ENCODE data around the gene EMILIN2. TPM values are rescaled to one million over a fixed set of nuclear protein-coding genes. Genes with fewer than 3 reads are reported as not detected.

The EMILIN2 gene
- total RNA-seq, 2 experiments from 2014 or later: 0.15 to 1.4 TPM

DNA sequence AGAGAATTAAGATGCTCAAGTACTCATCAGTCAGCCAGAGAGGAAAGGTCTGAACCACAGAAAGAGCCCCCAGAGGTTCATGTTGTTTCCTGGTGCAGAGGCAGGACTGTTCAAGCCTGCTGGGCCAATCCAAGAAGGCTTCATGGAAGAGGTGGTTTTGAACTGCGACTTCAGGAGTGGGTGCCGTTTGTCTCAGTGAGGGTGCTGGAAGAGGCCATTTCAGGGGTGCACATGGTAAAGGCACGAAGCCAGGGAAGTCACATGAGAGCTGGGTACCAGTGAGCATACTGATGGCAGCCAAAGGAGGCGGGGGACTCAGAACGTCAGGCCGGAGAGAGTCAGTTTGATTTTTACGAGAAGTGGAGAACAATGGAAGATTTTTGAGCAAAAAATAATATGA, 55.5 kb downstream of the EMILIN2 start:
- Histone ChIP-seq H3K9me3 (ENCODE audit: low read length) (no peaks in the 10 kb centered on the region), H3K4me1 (ENCODE audit: insufficient read depth, low read length, poor library complexity, severe bottlenecking) (peaks cover 15% of the 10 kb centered on the region), H3K4me3 (ENCODE audit: low read depth, low read length, poor library complexity, severe bottlenecking) (no peak overlapping the region), H3K27ac (ENCODE audit: low read depth, low read length, poor library complexity, severe bottlenecking) (no peak overlapping the region), H3K79me2 (ENCODE audit: insufficient read depth, low read depth, low read length) (no peaks in the 10 kb centered on the region), H3K9me2 (ENCODE audit: insufficient read depth, low read length) (no peaks in the 10 kb centered on the region), H2AFZ (ENCODE audit: low read length) (no peak overlapping the region), H3K4me2 (ENCODE audit: low read length) (no peak overlapping the region), H3K36me3 (ENCODE audit: insufficient read depth, low read length) (no peaks in the 10 kb centered on the region), H4K20me1 (ENCODE audit: insufficient read depth, low read length) (no peaks in the 10 kb centered on the region)
- DNase-seq (ENCODE audit: low spot score): no peak
- no TSS peak for BruUV-seq (replicated peaks)
- ChIA-PET POLR2A (no interaction called here), CTCF (ENCODE audit: unreplicated experiment) (no interaction called here)
- TF ChIP-seq EZH2phosphoT487 (IDR thresholded peaks at IDR 0.05; ENCODE audit: borderline replicate concordance, low read depth, low read length): no peak
- TF ChIP-seq, protein P1, sequence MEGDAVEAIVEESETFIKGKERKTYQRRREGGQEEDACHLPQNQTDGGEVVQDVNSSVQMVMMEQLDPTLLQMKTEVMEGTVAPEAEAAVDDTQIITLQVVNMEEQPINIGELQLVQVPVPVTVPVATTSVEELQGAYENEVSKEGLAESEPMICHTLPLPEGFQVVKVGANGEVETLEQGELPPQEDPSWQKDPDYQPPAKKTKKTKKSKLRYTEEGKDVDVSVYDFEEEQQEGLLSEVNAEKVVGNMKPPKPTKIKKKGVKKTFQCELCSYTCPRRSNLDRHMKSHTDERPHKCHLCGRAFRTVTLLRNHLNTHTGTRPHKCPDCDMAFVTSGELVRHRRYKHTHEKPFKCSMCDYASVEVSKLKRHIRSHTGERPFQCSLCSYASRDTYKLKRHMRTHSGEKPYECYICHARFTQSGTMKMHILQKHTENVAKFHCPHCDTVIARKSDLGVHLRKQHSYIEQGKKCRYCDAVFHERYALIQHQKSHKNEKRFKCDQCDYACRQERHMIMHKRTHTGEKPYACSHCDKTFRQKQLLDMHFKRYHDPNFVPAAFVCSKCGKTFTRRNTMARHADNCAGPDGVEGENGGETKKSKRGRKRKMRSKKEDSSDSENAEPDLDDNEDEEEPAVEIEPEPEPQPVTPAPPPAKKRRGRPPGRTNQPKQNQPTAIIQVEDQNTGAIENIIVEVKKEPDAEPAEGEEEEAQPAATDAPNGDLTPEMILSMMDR (conservative IDR thresholded peaks at IDR 0.05; ENCODE audit: low read length): no peak
- intact Hi-C loops (cut with micrococcal nuclease; ENCODE audit: unreplicated experiment): no loop called here

DNA sequence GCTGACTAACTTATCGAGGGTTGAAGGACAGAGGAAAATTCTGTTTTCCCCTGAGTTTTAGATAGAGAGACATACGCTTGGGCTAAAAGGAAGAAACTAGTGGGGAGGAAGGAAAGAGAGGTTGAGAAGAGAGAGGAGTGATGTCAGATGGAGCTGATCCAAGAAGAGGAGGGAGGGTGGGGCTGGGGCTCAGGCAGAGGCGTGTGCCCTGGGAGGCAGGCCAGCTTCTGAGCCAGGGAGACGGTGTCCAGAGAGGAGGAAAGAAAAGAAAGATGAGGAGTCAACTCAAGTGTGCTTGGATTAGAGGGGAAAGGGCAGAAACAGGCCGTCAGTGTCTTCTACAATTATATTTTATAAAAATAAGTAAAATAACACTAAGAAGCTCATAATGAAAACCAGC, 56.2 kb downstream of the EMILIN2 start:
- DNase-seq (ENCODE audit: low spot score): no peak
- no peak overlapping the region for H2AFZ ChIP-seq (ENCODE audit: low read length)
- CTCF ChIA-PET (ENCODE audit: unreplicated experiment): no interaction called here
- no peak overlapping the region for H3K4me2 ChIP-seq (ENCODE audit: low read length)
- H3K9me2 ChIP-seq (ENCODE audit: insufficient read depth, low read length): no peaks in the 10 kb centered on the region
- H3K9me3 ChIP-seq (ENCODE audit: low read length): no peaks in the 10 kb centered on the region
- H3K36me3 ChIP-seq (ENCODE audit: insufficient read depth, low read length): no peaks in the 10 kb centered on the region
- H3K79me2 ChIP-seq (ENCODE audit: insufficient read depth, low read depth, low read length): no peaks in the 10 kb centered on the region
- H3K27ac ChIP-seq (ENCODE audit: low read depth, low read length, poor library complexity, severe bottlenecking): no peak overlapping the region
- no peak overlapping the region for H3K4me3 ChIP-seq (ENCODE audit: low read depth, low read length, poor library complexity, severe bottlenecking)
- no peaks in the 10 kb centered on the region for H4K20me1 ChIP-seq (ENCODE audit: insufficient read depth, low read length)
- BruUV-seq (replicated peaks): no TSS peak
- H3K4me1 ChIP-seq (ENCODE audit: insufficient read depth, low read length, poor library complexity, severe bottlenecking): peaks cover 13% of the 10 kb centered on the region
- TF ChIP-seq, protein P1 (conservative IDR thresholded peaks at IDR 0.05; ENCODE audit: low read length): no peak
- no peak for TF ChIP-seq EZH2phosphoT487 (IDR thresholded peaks at IDR 0.05; ENCODE audit: borderline replicate concordance, low read depth, low read length)
- POLR2A ChIA-PET: interaction anchor here (0.7 kb wide), 2 partner anchors 56 to 136 kb away, joined by 3 read pairs; no protein-coding TSS in a partner anchor
- intact Hi-C loops (cut with micrococcal nuclease; ENCODE audit: unreplicated experiment): no loop called here

DNA sequence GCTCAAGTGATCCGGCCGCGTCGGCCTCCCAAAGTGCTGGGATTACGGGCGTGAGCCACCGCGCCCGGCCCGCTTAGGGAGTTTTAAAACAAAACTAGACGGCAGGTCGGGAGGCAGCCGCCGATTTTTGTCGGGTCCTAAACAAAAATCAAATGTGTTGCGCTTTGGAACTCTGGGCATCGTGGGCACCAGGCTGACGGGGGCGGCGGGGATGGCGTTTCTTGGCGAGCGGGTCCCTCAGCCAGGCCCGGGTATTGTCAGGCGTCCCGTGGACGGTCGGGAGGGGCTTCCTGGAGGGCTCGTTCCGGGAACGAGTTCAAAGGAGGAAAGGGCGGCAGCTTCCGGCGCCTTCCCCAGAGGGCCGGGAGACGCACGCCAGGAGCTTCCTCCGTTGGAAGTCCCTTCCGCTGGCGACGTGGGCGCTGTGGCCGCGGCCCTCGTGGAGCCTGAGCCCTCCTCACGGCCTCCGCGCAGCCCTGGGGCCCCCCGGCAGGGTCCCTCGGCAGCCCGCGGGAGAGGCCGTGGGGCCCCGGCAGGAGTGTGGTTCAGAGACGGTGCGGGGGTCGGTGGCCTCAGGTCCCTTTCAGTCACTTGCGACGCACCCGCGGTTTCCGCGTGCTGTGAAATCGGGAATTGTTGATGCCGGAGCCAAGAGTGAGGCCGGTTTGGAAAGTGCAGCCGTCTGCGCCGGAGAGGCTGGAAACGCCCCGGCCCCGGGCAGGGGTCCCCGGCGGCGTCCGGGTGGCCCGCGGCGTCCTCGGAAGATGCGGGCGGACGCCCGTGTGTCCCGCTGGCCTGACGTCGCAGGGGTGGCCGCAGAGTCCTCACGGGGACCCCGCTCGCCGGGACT, 59.3 kb downstream of the EMILIN2 start:
- H3K27ac ChIP-seq (ENCODE audit: low read depth, low read length, poor library complexity, severe bottlenecking): no peak overlapping the region
- peak overlapping the region; percentile 61 for H3K4me3 ChIP-seq (ENCODE audit: low read depth, low read length, poor library complexity, severe bottlenecking)
- H3K4me2 ChIP-seq (ENCODE audit: low read length): peak overlapping the region; percentile 58; the same call in 1 of the 2 replicates
- DNase-seq (ENCODE audit: low spot score): no peak
- ChIA-PET CTCF (ENCODE audit: unreplicated experiment) (interaction anchor here (0.6 kb wide), 1 partner anchor 14 kb away, joined by 4 read pairs; no protein-coding TSS in a partner anchor), POLR2A (no interaction called here)
- H3K79me2 ChIP-seq (ENCODE audit: insufficient read depth, low read depth, low read length): no peaks in the 10 kb centered on the region
- no TSS peak for BruUV-seq (replicated peaks)
- peaks cover 7% of the 10 kb centered on the region for H3K4me1 ChIP-seq (ENCODE audit: insufficient read depth, low read length, poor library complexity, severe bottlenecking)
- TF ChIP-seq, protein P1 (conservative IDR thresholded peaks at IDR 0.05; ENCODE audit: low read length): no peak
- TF ChIP-seq EZH2phosphoT487 (IDR thresholded peaks at IDR 0.05; ENCODE audit: borderline replicate concordance, low read depth, low read length): no peak
- intact Hi-C loops (cut with micrococcal nuclease; ENCODE audit: unreplicated experiment): no loop called here
- no peaks in the 10 kb centered on the region for H3K36me3 ChIP-seq (ENCODE audit: insufficient read depth, low read length)
- no peaks in the 10 kb centered on the region for H4K20me1 ChIP-seq (ENCODE audit: insufficient read depth, low read length)
- H3K9me2 ChIP-seq (ENCODE audit: insufficient read depth, low read length): no peaks in the 10 kb centered on the region
- H3K9me3 ChIP-seq (ENCODE audit: low read length): no peaks in the 10 kb centered on the region
- no peak overlapping the region for H2AFZ ChIP-seq (ENCODE audit: low read length)
